Omental fat pad (tissue), 4 donors: ENCODE results near the gene TAF11. TPM values are rescaled to one million over a fixed set of nuclear protein-coding genes. Genes with fewer than 3 reads are reported as not detected.

Experiments used
- ATAC-seq: fragments of 150-250 bp; one replicate; pipeline ENCODE4 v1.9.1; 2016; ENCODE audit warnings: mild to moderate bottlenecking, moderate library complexity; ENCODE audit not compliant: low FRiP score
- DNase-seq: peaks from one replicate; pipeline ENCODE4 v3.0.0-alpha.2; 2019; ENCODE audit warnings: low spot score
- total RNA-seq, 4 donors: library from RNA; depleted of rRNA; stranded (reverse); fragments of >200 nt; gene quantifications; one replicate each; pipeline ENCODE4 v1.1.0, GENCODE V29; 2016
- TF ChIP-seq, protein P1 (sequence below), 3 donors: fragments of 450-650 bp; IDR thresholded peaks; one replicate each; pipeline ENCODE4 v1.5.1; 2016 to 2017; ENCODE audit warnings: antibody characterized with exemption in 3 of 3, mild to moderate bottlenecking in 3 of 3, moderate library complexity in 2 of 3

Gene TAF11
- total RNA-seq, 4 donors from 2014 or later: 18.8 to 23.6 (median 21.4) TPM

DNA sequence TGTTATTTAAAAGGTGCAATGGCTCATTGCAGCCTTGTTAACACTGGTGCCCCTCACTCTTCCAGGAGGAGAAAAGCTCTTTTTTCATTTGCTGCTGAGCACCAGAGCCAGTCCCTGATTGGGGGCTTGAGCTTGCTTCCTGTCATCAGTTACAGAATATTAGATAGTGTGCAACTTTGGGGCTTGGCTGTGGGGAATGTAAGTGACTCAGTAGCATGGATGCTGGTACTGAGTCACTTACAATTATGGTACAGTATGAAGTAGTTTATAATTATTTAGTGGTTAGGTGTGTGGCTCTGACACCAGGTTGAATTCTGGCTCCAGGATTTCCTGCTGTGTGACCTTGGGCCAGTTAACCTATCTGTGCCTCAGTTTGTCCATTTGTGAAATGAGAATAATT is 38.8 kb upstream of the TAF11 start:
- DNase-seq: no peak
- TF ChIP-seq, protein P1, sequence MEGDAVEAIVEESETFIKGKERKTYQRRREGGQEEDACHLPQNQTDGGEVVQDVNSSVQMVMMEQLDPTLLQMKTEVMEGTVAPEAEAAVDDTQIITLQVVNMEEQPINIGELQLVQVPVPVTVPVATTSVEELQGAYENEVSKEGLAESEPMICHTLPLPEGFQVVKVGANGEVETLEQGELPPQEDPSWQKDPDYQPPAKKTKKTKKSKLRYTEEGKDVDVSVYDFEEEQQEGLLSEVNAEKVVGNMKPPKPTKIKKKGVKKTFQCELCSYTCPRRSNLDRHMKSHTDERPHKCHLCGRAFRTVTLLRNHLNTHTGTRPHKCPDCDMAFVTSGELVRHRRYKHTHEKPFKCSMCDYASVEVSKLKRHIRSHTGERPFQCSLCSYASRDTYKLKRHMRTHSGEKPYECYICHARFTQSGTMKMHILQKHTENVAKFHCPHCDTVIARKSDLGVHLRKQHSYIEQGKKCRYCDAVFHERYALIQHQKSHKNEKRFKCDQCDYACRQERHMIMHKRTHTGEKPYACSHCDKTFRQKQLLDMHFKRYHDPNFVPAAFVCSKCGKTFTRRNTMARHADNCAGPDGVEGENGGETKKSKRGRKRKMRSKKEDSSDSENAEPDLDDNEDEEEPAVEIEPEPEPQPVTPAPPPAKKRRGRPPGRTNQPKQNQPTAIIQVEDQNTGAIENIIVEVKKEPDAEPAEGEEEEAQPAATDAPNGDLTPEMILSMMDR (IDR thresholded peaks at IDR 0.05): no peak
- ATAC-seq: no peak

DNA sequence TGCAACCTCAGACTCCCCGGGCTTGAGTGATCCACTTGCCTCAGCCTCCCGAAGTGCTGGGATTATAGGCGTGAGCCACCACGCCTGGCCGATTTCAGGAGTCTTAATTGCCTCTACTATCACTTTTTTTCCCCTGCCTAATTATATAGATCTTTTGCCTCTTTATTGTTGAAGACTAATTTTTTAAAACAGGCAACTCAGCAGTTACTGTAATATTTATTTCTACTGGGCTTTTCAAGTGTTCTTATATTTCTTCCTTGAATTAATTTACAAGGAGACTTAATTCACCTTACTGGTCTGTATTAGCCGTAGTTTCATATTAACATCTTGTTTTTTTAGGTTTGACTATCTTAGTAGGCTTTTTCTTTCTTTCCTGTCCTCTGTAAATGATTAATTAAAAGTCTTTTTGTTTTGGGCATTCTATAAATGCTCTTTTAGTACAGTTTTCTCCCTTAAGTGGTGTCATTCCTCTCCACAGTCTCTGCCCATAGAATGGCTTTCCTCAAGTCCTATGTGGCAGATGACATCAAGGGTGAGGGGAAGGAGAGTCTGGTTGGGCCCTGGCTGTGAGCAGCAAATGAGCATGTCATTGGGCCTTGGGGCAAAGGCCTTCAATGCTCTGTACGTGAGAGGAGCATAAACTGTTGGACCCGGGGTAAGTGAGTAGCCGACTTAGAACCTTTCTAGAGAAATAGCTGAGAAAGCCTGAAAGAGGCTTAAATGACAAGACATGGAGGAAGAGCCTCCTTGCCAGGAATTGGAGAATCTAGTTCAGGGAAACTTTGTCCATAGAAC is 37.2 kb upstream of the TAF11 start:
- TF ChIP-seq, protein P1 (IDR thresholded peaks at IDR 0.05): no peak
- DNase-seq: no peak
- ATAC-seq: no peak

DNA sequence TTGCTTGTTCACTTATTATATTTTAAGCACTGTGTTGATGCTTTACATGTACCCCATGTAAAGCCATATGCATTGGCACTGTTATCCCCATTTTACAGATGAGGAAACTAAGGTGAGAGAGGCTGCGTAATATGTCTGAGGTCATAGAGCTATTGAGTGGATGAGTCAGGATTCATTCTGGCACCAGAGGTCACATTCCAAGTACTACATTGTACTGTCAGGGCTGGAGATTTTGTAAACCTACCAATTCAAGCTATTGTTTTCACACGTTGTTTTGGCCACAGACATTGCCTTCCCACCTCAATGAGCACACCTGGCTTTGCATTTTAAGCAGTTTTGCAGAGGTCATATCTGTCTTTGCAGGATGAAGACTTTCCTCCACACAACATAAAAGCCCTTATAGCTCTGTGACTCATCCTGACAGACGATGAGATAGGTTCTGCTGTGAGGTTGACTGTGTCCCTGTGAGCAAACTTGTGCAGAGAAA is 34.4 kb upstream of the TAF11 start:
- DNase-seq (no peak), ATAC-seq (no peak)

DNA sequence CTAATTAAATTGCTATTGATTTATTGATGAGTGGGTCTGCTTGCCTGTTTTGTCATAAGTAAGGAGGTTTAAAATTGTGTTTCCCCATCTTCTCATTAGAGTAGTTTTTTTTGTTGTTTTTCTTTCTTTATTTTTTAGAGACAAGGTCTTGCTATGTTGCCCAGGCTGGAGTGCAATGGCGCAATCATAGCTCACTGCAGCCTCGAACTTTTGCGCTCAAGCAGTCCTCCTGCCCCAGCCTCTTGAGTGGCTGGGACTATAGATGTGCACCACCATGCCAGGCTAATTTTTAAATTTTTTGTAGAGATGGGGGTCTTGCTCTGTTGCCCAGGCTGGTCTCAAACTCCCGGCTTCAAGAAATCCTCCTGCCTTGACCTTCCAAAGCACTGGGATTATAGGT is 32.3 kb upstream of the TAF11 start:
- TF ChIP-seq, protein P1 (IDR thresholded peaks at IDR 0.05): no peak
- ATAC-seq (no peak), DNase-seq (no peak)

More for the DNA sequence above, 34.4 kb upstream of the TAF11 start:
- TF ChIP-seq, protein P1 (IDR thresholded peaks at IDR 0.05): no peak

DNA sequence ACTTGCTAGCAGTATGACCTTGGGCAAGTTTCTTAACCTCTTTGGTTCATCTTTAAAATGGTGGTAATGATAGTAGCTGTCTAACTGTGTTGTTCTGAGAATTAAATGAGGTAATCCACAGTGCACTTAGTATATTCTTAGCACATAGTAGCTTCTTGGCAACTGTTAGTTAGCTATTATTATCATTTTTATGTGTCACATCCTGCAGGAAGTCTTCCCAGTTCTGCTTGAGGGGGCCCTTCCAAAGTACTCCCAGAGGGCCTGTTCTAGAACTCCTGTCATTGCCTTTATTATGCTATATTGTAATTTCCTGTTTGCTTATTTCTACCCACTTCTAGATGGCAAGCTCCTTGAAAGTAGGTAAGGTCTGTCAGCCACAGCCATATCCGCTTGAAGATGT is 31.8 kb upstream of the TAF11 start:
- DNase-seq: no peak
- TF ChIP-seq, protein P1 (IDR thresholded peaks at IDR 0.05): no peak
- ATAC-seq: no peak

DNA sequence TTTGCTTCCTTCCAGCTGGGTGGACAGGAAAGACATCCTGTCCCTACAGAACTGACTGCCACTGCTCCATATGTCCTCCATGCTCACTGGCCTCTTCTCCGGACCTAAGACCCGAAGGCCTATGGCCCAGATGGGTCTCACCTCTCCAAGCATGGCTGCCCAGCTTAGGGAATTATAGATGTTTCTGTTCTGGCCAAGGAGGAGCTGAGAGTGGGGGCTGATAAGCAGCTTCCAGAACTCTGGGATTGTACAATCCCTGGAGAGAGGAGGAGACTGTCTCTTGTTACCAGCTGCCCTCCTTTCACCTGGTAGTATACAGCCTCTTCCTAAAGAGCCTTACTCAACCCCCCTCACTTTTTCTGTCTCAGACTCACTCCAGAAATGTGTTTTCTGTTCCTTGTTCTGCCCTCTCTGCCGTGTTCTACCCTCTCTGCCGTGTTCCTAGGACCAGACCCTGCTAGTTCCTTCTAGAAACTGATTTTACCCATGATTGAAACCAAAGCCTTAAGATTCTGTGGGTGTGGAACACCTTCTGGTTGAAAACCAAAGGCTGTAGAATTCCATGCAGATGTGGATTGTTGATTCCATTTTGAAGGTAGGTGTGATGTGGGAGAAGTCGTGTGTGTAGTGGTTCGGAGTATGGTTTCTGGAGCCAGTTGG is 29.9 kb upstream of the TAF11 start:
- TF ChIP-seq, protein P1 (IDR thresholded peaks at IDR 0.05): no peak
- DNase-seq (no peak), ATAC-seq (no peak)
